HepG2 (cell line): ENCODE results near the gene SERPINA6. TPM values are rescaled to one million over a fixed set of nuclear protein-coding genes. Genes with fewer than 3 reads are reported as not detected.

Experiments
- ARID2 ChIP-seq: sonication (generic); formaldehyde crosslinking; IDR thresholded peaks from 2 replicates; pipeline ENCODE4 v1.8.1; 2022; ENCODE audit warnings: mild to moderate bottlenecking, missing genetic modification reagents, borderline replicate concordance
- BCLAF1 ChIP-seq: fragments of 450-650 bp; IDR thresholded peaks from 2 replicates; pipeline ENCODE4 v1.6.1; 2017; ENCODE audit warnings: mild to moderate bottlenecking
- FOXM1 ChIP-seq: sonication (generic); formaldehyde crosslinking; IDR thresholded peaks from 2 replicates; pipeline ENCODE4 v1.5.0; 2020; ENCODE audit warnings: missing genetic modification reagents
- HDAC2 ChIP-seq: sonication (generic); formaldehyde crosslinking; IDR thresholded peaks from 2 replicates; pipeline ENCODE4 v1.4.0; 2020; ENCODE audit warnings: missing genetic modification reagents
- HOXA5 ChIP-seq: sonication (generic); formaldehyde crosslinking; IDR thresholded peaks from 2 replicates; pipeline ENCODE4 v1.4.0; 2020; ENCODE audit warnings: missing genetic modification reagents
- ISX ChIP-seq: sonication (generic); formaldehyde crosslinking; conservative IDR thresholded peaks from 2 replicates; pipeline ENCODE4 v1.5.0; 2020; ENCODE audit warnings: missing genetic modification reagents
- KAT8 ChIP-seq: IDR thresholded peaks from 2 replicates; pipeline ENCODE4 v1.6.1; 2016; ENCODE audit warnings: missing genetic modification reagents, missing compliant biosample characterization
- MEIS1 ChIP-seq: sonication (generic); formaldehyde crosslinking; IDR thresholded peaks from 2 replicates; pipeline ENCODE4 v1.9.0; 2021; ENCODE audit warnings: mild to moderate bottlenecking, missing genetic modification reagents, moderate library complexity, borderline replicate concordance
- MYPOP ChIP-seq: sonication (generic); formaldehyde crosslinking; IDR thresholded peaks from 2 replicates; pipeline ENCODE4 v1.8.1; 2023; ENCODE audit warnings: mild to moderate bottlenecking, moderate library complexity, missing genetic modification reagents
- NR2F6 ChIP-seq, 2 experiments: IDR thresholded peaks; 2 replicates each; pipeline ENCODE4 v1.6.1; 2016; ENCODE audit warnings: antibody characterized with exemption in 1 of 2, mild to moderate bottlenecking in 1 of 2
- PCBP2 ChIP-seq: fragments of 200-400 bp; formaldehyde crosslinking; optimal IDR thresholded peaks from 2 replicates; pipeline ENCODE3; 2018; ENCODE audit warnings: low read length, low read depth; ENCODE audit not compliant: poor library complexity, severe bottlenecking
- PRDM4 ChIP-seq: sonication (generic); formaldehyde crosslinking; IDR thresholded peaks from 2 replicates; pipeline ENCODE4 v1.9.0; 2021; ENCODE audit warnings: missing genetic modification reagents, borderline replicate concordance
- RCOR2 ChIP-seq: IDR thresholded peaks from 2 replicates; pipeline ENCODE4 v1.6.1; 2016; ENCODE audit warnings: missing biosample characterization, missing genetic modification reagents
- RORA ChIP-seq: sonication (generic); formaldehyde crosslinking; IDR thresholded peaks from 2 replicates; pipeline ENCODE4 v1.5.0; 2020; ENCODE audit warnings: mild to moderate bottlenecking, missing genetic modification reagents, moderate library complexity
- TEAD2 ChIP-seq: sonication (generic); formaldehyde crosslinking; IDR thresholded peaks from 2 replicates; pipeline ENCODE4 v1.9.0; 2021; ENCODE audit warnings: missing genetic modification reagents
- TMF1 ChIP-seq: sonication (generic); formaldehyde crosslinking; IDR thresholded peaks from 2 replicates; pipeline ENCODE4 v1.8.1; 2022; ENCODE audit warnings: low read depth, missing genetic modification reagents
- TP53 ChIP-seq: sonication (generic); formaldehyde crosslinking; conservative IDR thresholded peaks from 2 replicates; pipeline ENCODE4 v1.4.0; 2020; ENCODE audit warnings: missing genetic modification reagents
- TRIM24 ChIP-seq: sonication (generic); formaldehyde crosslinking; IDR thresholded peaks from 2 replicates; pipeline ENCODE4 v1.8.0; 2022; ENCODE audit warnings: mild to moderate bottlenecking, missing genetic modification reagents
- ZNF292 ChIP-seq: sonication (generic); formaldehyde crosslinking; IDR thresholded peaks from 2 replicates; pipeline ENCODE4 v1.8.1; 2022; ENCODE audit warnings: mild to moderate bottlenecking, low read depth, missing genetic modification reagents, borderline replicate concordance
- ZNF557 ChIP-seq: sonication (generic); formaldehyde crosslinking; IDR thresholded peaks from 2 replicates; pipeline ENCODE4 v1.4.0; 2020; ENCODE audit warnings: missing genetic modification reagents
- ZNF597 ChIP-seq: sonication (generic); formaldehyde crosslinking; IDR thresholded peaks from 2 replicates; pipeline ENCODE4 v1.5.0; 2020; ENCODE audit warnings: missing genetic modification reagents
- ZNF607 ChIP-seq: sonication (generic); formaldehyde crosslinking; IDR thresholded peaks from 2 replicates; pipeline ENCODE4 v1.5.1; 2020; ENCODE audit warnings: missing genetic modification reagents, mild to moderate bottlenecking, borderline replicate concordance
- ZNF780A ChIP-seq: sonication (generic); formaldehyde crosslinking; IDR thresholded peaks from 2 replicates; pipeline ENCODE4 v1.8.0; 2022; ENCODE audit warnings: mild to moderate bottlenecking, missing genetic modification reagents, moderate library complexity
- ZSCAN25 ChIP-seq: sonication (generic); formaldehyde crosslinking; IDR thresholded peaks from 2 replicates; pipeline ENCODE4 v1.8.0; 2022; ENCODE audit warnings: mild to moderate bottlenecking, missing genetic modification reagents
- polyA plus RNA-seq, 8 experiments: library from polyadenylated mRNA; depleted of rRNA in 3 of 8; stranded (reverse) in 7 of 8; unstranded in 1 of 8; fragments of >200 nt; fragmentation: Illumina TruSeq in 4 of 8; extraction: Trizol in 4 of 8; gene quantifications; 2 replicates each; pipeline versions ENCODE4 v1.2.1 to v1.2.3, GENCODE V29; 2011 to 2016; ENCODE audit warnings: low read depth in 4 of 8, missing spikeins in 1 of 8, mixed read lengths in 1 of 8; ENCODE audit not compliant: insufficient read depth in 1 of 8
- total RNA-seq, 5 experiments: library from RNA; depleted of rRNA; stranded (reverse); fragments of >200 nt; fragmentation: Illumina TruSeq; extraction: Trizol; gene quantifications; 2 replicates each; pipeline ENCODE4 v1.2.3, GENCODE V29; 2016; ENCODE audit warnings: low read depth in 1 of 5

The SERPINA6 gene
- total and polyA plus RNA-seq, 2 of the 13 experiments (the other 11 are each of a cell fraction or from before 2014, with no cell fraction given), result 260 to 333 TPM

GRCh38 chr14:94355191-94355794 lies 32.2 kb upstream of the SERPINA6 start (continued):
- TF ChIP-seq BCLAF1, result no peak
- TF ChIP-seq HOXA5, result no peak
- 0 out of 2 replicates have a peak, but pooled peaks have one; percentile 72 for TF ChIP-seq MEIS1 (CRISPR knock-in tag)
- TF ChIP-seq ZSCAN25 (CRISPR knock-in tag), result peak; percentile 44; the same call in 1 of the 2 replicates
- TF ChIP-seq PCBP2, result no peak
- 0 out of 2 replicates have a peak, but pooled peaks have one; percentile 29 for TF ChIP-seq KAT8
- 0 out of 2 replicates have a peak, but pooled peaks have one; percentile 43 for TF ChIP-seq RCOR2
- TF ChIP-seq ARID2, result no peak
- no peak for TF ChIP-seq FOXM1 (CRISPR knock-in tag)
- TF ChIP-seq MYPOP (CRISPR knock-in tag), result peak; percentile 76
- TF ChIP-seq TRIM24 (CRISPR knock-in tag), result no peak
- peak; percentile 90; the same call in 1 of the 2 replicates for TF ChIP-seq ZNF292
- 0 out of 2 replicates have a peak, but pooled peaks have one; percentile 14 for TF ChIP-seq ZNF557 (CRISPR knock-in tag)
- TF ChIP-seq HDAC2 (CRISPR knock-in tag), result peak; percentile 43
- TF ChIP-seq ZNF597 (CRISPR knock-in tag), result no peak
- 0 out of 2 replicates have a peak, but pooled peaks have one; percentile 20 for TF ChIP-seq ZNF607 (CRISPR knock-in tag)
- TF ChIP-seq NR2F6 (IDR thresholded peaks at IDR 0.05), result peak; percentile 79
- TF ChIP-seq NR2F6 (CRISPR knock-in tag; IDR thresholded peaks at IDR 0.05), result peak; percentile 62
- no peak for TF ChIP-seq PRDM4 (CRISPR knock-in tag)
- TF ChIP-seq ISX (CRISPR knock-in tag), result no peak
- TF ChIP-seq ZNF780A (CRISPR knock-in tag), result no peak
- TF ChIP-seq RORA, result no peak
- TF ChIP-seq TEAD2 (CRISPR knock-in tag), result no peak
- TF ChIP-seq TMF1, result no peak
- TF ChIP-seq TP53 (CRISPR knock-in tag), result no peak
